Measurements from ENCODE around the gene P2RY8. TPM values are rescaled to one million over a fixed set of nuclear protein-coding genes. Genes with fewer than 3 reads are reported as not detected.
"Not testable (repeated sequence)": the region's sequence is repeated elsewhere in the genome, so short reads cannot be mapped to it uniquely, and the experiment has no call there.

P2RY8 gene
- total RNA-seq, 1 experiment from 2014 or later: 0.44 TPM

- Histone ChIP-seq H3K27me3 (ENCODE audit: insufficient read depth, low read length) (no peaks in the 10 kb centered on the region), H3K9me2 (ENCODE audit: insufficient read depth) (no peaks in the 10 kb centered on the region), H3K36me3 (ENCODE audit: control insufficient read depth in 1 of 2, insufficient read depth in 2 of 2, low read length in 2 of 2) (peaks cover 2 to 20% of the 10 kb centered on the region in 2 experiments; a peak in 3 of 4 replicates), H2AFZ (ENCODE audit: low read depth, low read length, poor library complexity, severe bottlenecking) (no peak overlapping the region), H3K4me1 (ENCODE audit: control insufficient read depth in 1 of 2, insufficient read depth in 2 of 2, low read length in 2 of 2) (no peaks in the 10 kb centered on the region), H3K27ac (ENCODE audit: low read depth, low read length) (no peak overlapping the region), H4K20me1 (ENCODE audit: insufficient read depth) (no peaks in the 10 kb centered on the region), H3K9me3 (ENCODE audit: control insufficient read depth in 1 of 2, insufficient read depth in 1 of 2, low read depth in 1 of 2, low read length in 2 of 2) (no peaks in the 10 kb centered on the region), H3K79me2 (ENCODE audit: insufficient read depth, low read length) (no peaks in the 10 kb centered on the region), H3K9ac (ENCODE audit: low read length) (no peak overlapping the region), H3K4me2 (ENCODE audit: low read length) (no peak overlapping the region), H3K4me3 (replicated peaks in 1 of 2; ENCODE audit: low read depth in 1 of 2, low read length in 2 of 2) (no peak overlapping the region)
- POLR2A ChIA-PET: no interaction called here
- intact Hi-C loops (cut with micrococcal nuclease): no loop called here
- DNase-seq (ENCODE audit: low read depth, low spot score) (no peak), ATAC-seq (no peak)
- no TSS peak for BruUV-seq (replicated peaks)
- CTCF ChIA-PET: no interaction called here
- TF ChIP-seq MAX (IDR thresholded peaks at IDR 0.05) (no peak), REST (IDR thresholded peaks at IDR 0.05; ENCODE audit: low read depth) (no peak), ZFX (IDR thresholded peaks at IDR 0.05) (no peak), EZH2 (IDR thresholded peaks at IDR 0.05) (no peak), JUND (IDR thresholded peaks at IDR 0.05) (no peak), EZH2phosphoT487 (IDR thresholded peaks at IDR 0.05; ENCODE audit: borderline replicate concordance) (no peak), SP1 (IDR thresholded peaks at IDR 0.05; ENCODE audit: low read depth) (no peak), YY1 (IDR thresholded peaks at IDR 0.05; ENCODE audit: extremely low read depth, insufficient replicate concordance, low read depth, low read length) (no peak), POLR2AphosphoS5 (IDR thresholded peaks at IDR 0.05; ENCODE audit: low read depth, low read length) (no peak), ATF3 (IDR thresholded peaks at IDR 0.05) (no peak), CEBPB (IDR thresholded peaks at IDR 0.05; ENCODE audit: low read depth) (no peak), SIN3A (IDR thresholded peaks at IDR 0.05; ENCODE audit: low read depth) (no peak), POLR2A (IDR thresholded peaks at IDR 0.05; ENCODE audit: borderline replicate concordance, extremely low read depth, insufficient read depth, insufficient read length) (no peak), EGR1 (IDR thresholded peaks at IDR 0.05; ENCODE audit: low read depth) (no peak)
- RAD21 ChIA-PET (ENCODE audit: low non-redundant PET in 1 of 2, low total read pairs in 2 of 2, uncharacterized antibody in 2 of 2, unreplicated experiment in 2 of 2): no interaction called here
Measured at GRCh38 chrX:1427756-1428155, 109.2 kb downstream of the P2RY8 start.

GRCh38 chrX:1426321-1426720, 110.7 kb downstream of the P2RY8 start:
- H3K9ac ChIP-seq (ENCODE audit: low read length); H4K20me1 ChIP-seq (ENCODE audit: insufficient read depth); H3K79me2 ChIP-seq (ENCODE audit: insufficient read depth, low read length); intact Hi-C loops (cut with micrococcal nuclease); H2AFZ ChIP-seq (ENCODE audit: low read depth, low read length, poor library complexity, severe bottlenecking); RAD21 ChIA-PET (ENCODE audit: low non-redundant PET in 1 of 2, low total read pairs in 2 of 2, uncharacterized antibody in 2 of 2, unreplicated experiment in 2 of 2); DNase-seq (ENCODE audit: low read depth, low spot score); CTCF ChIA-PET; H3K9me2 ChIP-seq (ENCODE audit: insufficient read depth); H3K27ac ChIP-seq (ENCODE audit: low read depth, low read length); H3K4me1 ChIP-seq (ENCODE audit: control insufficient read depth in 1 of 2, insufficient read depth in 2 of 2, low read length in 2 of 2); POLR2A ChIA-PET; H3K9me3 ChIP-seq (ENCODE audit: control insufficient read depth in 1 of 2, insufficient read depth in 1 of 2, low read depth in 1 of 2, low read length in 2 of 2); H3K4me3 ChIP-seq (replicated peaks in 1 of 2; ENCODE audit: low read depth in 1 of 2, low read length in 2 of 2); ATAC-seq; H3K4me2 ChIP-seq (ENCODE audit: low read length); H3K27me3 ChIP-seq (ENCODE audit: insufficient read depth, low read length); BruUV-seq (replicated peaks): not testable (repeated sequence)
- H3K36me3 ChIP-seq (ENCODE audit: control insufficient read depth in 1 of 2, insufficient read depth in 2 of 2, low read length in 2 of 2): peaks cover 2 to 33% of the 10 kb centered on the region in 2 experiments; a peak in 3 of 4 replicates

All from HCT116 (cell line).